Activated CD8-positive, alpha-beta memory T cell treated with anti-CD3 and anti-CD28 coated beads for 36 hours (primary cell): ENCODE results near the gene MORC1. TPM values are rescaled to one million over a fixed set of nuclear protein-coding genes. Genes with fewer than 3 reads are reported as not detected.
"Not testable (repeated sequence)": the region's sequence is repeated elsewhere in the genome, so short reads cannot be mapped to it uniquely, and the experiment has no call there.

ENCODE experiments used
- CTCF ChIA-PET: fragments of 350-600 bp; sonication (Branson Sonifier 250); formaldehyde crosslinking; loops from one replicate; lab custom pipeline; 2021; ENCODE audit warnings: antibody characterized with exemption; lab: Charles Lee
- POLR2A ChIA-PET: fragments of 350-600 bp; sonication (Branson Sonifier 250); formaldehyde crosslinking; loops from one replicate; lab custom pipeline; 2021; ENCODE audit warnings: antibody characterized with exemption; lab: Charles Lee
- total RNA-seq, 2 experiments: library from RNA; stranded (reverse); gene quantifications; one replicate each; pipeline ENCODE4 v1.2.3, GENCODE V29; 2021

Gene MORC1
- total RNA-seq, 2 experiments from 2014 or later, result not detected

DNA sequence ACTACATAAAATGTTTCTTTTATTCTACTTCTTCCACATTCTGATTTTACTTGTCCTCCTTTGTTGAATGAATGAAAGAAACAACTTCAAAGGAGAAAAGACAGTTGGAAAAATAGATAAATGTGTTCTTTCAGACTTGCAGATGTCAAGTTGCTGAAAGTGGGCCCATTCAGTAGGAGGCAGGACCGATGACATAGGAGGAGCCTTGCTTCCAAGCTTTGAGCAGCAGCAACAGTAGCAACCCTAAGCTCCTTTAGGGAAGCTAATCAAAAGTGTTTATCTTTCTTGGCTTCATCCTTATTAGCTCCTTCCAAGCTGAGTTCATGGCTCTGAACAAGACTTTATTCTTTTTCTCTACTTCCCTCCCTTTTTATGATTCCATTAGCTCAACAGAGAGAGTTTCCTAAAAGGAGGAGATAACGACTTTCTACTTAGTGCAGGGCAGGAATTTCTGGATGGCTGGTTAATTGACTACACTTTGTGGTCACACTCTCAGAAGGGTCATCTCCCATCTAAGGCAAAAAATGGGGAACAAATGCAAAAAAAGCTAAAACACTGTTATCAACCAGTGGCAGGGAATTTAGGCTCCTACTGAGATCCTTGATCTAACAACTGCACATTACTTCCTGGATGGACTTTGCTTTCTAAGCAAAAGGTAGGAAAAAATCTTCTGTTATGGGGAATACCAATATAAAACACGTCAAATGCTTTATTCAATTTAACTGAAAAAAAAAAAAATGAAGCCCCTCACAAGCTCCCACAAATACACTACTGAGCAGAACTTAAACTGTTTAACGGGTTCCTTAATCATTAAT lies 4.8 kb downstream of the MORC1 start:
- ChIA-PET CTCF (interaction anchor here (0.7 kb wide), 1 partner anchor 65 kb away, joined by 3 read pairs; no protein-coding TSS in a partner anchor), POLR2A (no interaction called here)

DNA sequence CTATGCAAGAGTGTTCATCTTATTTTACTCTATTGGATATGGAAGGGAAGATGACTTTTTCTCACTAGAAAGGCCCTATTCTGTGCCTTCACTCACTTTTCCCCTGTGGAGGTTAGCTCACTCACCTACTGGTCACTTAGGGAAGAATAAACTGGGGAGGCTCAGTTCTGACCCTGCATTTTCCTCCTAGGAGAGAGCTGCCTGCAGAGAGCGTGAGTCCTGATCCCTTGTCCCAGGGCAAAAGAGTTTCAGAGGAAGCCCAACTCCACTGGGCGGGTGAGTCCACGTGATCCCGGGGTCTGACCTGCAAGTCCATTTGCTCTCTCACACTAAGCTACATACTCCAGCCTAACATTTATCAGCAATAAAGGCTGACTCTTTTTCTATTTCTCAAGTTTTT lies 8.4 kb downstream of the MORC1 start:
- ChIA-PET CTCF (no interaction called here), POLR2A (no interaction called here)

DNA sequence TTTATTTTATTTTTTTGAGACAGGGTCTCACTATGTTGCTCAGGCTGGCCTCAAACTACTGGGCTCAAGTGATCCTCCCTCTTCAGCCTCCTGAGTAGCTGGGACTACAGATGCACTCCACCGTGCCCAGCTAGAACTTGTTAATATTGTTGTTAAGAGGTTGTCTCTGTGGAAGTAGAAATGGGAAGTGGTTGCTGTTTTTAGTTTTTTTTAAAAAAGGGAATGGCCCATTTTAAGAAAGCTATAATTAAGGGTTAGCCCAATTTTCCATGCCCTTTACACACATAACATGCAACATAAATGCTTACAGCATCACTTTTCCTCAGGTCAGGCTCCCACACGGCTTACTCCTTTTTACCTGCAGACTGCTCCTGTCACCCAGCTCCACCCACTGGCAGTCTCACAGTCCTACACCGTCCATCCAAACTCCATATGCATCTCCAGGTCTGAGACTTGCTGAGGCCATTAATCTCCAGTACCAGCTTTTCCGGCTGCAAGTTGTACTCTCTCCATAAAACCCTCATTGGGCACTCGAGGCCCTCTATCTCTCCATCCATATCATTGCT lies 19.8 kb downstream of the MORC1 start:
- POLR2A ChIA-PET, result no interaction called here
- CTCF ChIA-PET, result interaction anchor here (0.7 kb wide), 1 partner anchor 55 kb away, joined by 3 read pairs; no protein-coding TSS in a partner anchor

DNA sequence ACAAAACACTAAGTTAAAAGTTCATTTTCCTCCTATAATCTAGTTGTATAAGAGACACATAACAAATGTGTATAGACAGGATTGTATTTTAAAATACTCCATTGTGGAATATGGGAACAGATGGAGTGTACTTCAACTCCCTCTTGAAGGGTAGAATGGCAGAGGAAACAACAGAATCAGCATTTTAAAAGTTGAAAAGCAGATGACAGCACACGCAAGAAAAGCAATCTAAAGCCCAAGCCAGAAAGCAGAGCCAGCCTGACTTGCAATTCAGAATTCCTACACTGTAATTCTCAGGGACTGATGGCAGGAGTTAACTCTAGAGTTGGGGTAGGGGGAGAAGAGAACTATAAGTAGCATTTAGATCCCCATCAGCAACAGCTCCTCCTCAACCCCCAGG lies 22.8 kb downstream of the MORC1 start:
- CTCF ChIA-PET, result no interaction called here

DNA sequence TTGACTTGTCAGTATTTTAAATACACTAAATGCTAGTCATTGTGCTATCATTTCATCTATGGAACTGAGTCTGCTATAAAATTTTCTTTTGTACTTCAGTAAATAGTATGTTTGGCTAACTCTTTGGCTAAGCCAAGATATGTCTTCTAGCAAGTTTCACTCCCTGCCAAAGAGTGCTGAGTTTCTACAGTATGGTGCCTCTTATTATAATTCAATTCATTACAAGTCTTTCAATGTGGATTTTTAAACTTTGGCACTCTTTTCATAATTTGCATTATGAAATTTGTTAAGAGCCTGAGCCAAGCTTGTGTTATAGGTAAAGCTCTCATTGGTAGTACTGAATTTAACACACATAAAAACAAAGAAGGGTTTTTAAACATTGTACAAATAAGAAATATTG lies 24.4 kb downstream of the MORC1 start:
- CTCF ChIA-PET, result no interaction called here
- POLR2A ChIA-PET, result no interaction called here

More for the DNA sequence above, 22.8 kb downstream of the MORC1 start:
- POLR2A ChIA-PET, result no interaction called here

DNA sequence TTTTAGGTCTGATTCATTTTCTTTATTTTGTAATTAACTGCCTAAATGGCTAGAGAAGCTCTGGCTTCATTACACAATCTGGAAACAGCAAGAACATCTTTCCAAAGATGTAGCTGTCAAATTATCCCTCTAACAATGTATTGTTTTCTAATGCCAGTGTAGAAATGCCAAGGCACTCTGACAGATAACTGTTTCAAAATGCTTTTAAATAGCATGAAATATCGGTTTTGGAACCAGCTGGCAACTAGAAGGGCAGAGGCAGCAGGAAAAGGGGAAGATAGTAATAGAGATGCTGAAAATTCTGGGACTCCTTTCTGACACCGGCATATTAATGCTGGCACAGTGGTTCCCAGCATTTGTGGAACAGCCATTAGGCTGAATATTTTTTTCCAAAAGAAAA lies 26.1 kb downstream of the MORC1 start:
- POLR2A ChIA-PET, result no interaction called here
- CTCF ChIA-PET, result no interaction called here

DNA sequence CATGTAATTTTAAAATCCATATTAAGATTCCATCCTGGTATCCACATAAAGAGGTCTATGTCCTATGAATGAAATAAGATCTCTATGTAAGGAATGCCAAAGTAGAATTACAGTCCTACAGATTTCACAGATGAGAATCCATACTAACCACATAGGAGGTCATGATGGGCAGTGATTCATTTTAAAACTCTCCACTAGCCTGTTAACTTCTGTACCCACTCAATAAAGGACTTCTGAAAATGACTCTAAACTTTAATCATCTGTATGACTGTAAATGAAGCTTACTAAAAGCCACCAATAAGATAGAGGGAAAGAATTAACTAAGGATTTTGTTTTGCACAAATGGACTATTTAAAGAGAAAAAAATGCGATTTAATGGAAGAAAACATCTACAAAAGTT lies 28.7 kb downstream of the MORC1 start:
- ChIA-PET CTCF (no interaction called here), POLR2A (no interaction called here)

DNA sequence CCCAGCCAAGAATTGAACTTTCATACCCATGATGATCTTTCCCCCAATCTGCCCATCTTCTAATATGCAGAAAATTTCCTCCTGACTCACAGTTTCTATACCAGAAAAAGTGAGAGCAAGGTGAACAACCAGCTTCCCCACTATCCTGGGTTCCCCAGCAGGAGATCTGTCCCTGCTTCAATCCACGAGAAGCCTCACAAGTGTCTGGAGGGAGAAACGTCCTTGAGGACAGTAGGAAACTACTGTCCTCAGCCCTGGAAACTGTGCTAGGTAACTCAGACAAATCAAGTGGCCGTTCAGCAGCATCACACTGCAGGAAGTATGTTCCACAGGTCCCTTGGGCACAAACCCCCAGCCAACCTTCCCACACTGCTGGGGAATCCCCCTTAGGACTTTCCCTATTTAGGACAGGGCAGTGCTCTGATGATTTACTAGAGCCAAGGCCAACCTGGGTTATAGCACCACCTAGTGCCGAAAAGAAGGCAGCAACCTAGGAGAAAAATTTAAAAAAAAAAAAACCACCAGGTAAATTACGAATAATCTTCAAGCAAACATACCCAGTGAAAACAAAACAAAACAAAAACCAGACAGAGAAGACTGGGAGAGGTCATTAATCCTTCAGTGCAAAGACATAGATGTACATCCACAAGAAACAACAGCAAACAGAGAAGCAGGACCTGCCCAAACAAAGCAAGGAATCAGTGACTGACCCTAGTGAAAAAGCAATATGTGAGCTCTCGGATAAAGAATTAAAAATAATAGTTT lies 36.0 kb downstream of the MORC1 start:
- ChIA-PET CTCF (interaction anchor here (1.1 kb wide), 1 partner anchor 58 kb away, joined by 3 read pairs; no protein-coding TSS in a partner anchor), POLR2A (no interaction called here)

DNA sequence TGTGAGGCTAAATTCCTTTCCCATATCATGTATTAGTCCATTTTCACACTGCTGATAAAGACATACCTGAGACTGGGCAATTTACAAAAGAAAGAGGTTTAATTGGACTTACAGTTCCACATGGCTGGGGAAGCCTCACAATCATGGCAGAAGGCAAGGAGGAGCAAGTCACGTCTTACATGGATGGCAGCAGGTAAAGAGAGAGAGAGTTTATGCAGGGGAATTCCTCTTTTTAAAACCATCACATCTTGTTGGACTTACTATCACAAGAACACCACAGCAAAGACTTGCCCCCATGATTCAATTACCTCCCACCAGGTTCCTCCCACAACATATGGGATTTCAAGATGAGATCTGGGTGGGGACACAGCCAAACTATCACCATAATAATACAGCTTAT lies 37.8 kb downstream of the MORC1 start:
- CTCF ChIA-PET, result not testable (repeated sequence)

DNA sequence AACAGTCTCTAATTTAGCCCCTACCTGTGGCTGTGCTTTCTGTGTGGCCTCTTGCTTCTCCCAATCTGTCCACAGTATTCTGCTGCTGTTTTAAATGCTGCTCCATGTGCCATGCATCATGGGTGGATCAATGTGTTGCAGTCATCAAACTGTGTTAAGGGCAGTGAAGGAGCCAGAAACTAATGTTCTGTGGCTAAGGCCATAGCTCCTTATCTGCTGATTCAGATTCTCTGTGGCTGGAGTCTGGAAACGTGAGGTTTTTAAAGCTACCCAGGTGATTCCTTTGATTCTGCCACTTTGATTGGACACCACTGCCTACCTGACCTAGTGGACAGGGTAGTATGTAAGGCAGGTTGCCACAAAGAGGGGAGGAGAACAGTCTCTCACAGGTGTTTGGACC lies 44.8 kb downstream of the MORC1 start:
- ChIA-PET CTCF (no interaction called here), POLR2A (no interaction called here)

More for the DNA sequence above, 37.8 kb downstream of the MORC1 start:
- POLR2A ChIA-PET, result not testable (repeated sequence)

DNA sequence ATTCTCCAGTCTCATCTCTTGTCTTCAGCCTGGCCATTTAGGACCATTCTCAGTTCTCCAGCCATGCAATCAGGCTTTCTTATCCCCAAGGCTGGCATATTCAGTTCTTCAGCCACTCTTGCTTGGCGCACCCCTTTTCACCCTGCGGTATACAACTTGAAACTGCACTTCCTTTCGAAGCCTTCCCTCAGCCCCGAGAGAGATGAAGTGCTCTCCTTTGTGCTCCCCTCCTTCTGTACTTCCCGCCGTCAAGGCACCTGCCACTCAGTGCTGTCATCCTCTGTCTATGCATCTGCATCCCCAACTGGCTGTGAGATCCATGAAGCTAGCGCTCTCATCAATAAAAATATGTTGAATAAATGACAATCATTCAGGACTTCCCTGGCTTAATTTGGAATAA lies 45.7 kb downstream of the MORC1 start:
- POLR2A ChIA-PET, result no interaction called here
- CTCF ChIA-PET, result no interaction called here

DNA sequence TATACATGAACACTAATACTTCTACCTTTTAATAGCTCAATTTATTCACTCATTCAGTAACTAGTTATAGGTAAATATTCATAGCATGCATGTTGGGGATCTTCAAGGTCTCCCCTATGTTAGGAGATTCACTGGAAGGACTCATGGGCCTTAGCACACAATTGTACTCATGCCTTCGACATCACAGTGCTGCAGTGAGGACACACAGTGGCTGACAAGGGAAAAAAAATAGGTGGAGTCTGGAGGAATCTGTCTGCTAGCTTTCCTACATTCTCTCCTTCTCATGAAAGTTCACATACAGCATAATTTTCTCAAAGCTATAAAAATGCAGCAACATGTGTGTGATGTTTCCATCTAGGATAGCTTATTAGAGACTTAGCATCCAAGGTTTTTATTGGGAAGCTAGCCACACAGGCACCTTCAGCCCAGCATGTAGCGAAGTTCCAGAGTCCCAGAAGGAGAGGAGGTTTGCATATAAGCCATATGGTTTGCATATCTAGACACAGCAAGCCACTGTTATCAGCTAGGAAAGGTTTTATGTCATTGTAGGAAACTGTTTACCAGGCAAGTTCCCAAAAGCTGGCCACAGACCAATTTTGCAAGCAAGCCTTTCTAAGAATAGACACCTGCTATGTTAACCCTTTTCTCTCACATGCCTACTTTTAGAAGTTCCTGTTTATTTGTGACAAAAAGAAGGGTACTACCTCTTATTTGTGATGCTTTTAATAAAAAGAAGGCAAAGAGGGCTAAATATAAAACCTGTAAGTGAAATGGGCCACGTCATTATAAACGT lies 46.4 kb downstream of the MORC1 start:
- ChIA-PET POLR2A (no interaction called here), CTCF (no interaction called here)

DNA sequence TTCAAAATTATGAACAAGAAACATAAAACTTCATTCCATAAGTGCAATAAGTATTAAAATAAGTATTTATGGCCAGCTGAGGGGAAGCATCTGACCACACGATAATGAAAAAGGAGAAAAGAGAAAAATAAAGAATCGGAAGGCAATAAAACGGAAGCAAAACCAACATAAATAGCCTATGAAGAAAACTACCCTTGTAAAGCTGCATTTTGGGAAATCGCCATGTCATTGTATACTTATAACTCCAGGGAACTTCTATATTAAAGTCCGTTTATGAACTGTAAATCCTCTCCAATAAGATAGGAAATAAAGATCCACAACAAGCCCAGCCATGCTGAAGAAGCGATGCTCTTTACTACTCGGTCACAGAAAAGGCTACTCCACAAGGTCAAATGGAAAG lies 47.7 kb downstream of the MORC1 start:
- CTCF ChIA-PET, result no interaction called here
- POLR2A ChIA-PET, result no interaction called here

DNA sequence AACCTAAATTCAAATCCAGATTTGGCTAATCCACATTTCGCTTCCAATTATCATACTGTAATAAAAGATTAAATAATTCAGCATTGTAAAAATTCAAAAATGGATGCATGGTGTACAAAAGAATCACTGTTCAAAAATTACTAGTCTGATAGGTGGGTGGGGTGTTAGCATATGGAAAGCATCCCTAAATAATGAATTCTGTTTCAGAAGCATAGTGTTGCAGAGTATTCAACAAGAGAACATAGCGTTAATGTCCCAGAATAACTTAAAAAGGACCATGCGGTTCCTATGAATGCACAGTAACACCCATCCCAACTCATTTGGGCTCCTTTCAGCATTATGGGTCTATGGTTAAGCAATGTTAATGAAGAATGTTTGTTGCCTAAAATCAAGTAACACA lies 51.1 kb downstream of the MORC1 start:
- ChIA-PET POLR2A (no interaction called here), CTCF (no interaction called here)

DNA sequence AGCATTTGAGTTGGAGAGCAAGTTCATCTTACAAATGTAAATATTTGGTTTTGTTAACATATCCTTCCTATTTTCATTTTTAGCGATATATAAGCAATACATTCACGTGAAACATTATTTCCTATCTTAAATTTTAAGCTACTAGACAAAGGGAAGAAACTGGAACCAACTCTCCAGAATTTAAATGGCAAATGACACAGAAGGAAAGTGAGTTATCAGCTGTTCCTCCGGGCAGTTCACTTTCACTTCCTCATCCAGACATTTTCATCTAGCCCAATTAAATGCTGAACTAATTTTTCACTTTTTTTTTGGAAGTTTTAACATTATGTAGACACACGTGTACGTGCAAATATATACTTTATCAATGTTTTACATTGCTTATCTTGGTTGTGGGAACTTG lies 58.7 kb downstream of the MORC1 start:
- POLR2A ChIA-PET, result no interaction called here
- CTCF ChIA-PET, result no interaction called here

DNA sequence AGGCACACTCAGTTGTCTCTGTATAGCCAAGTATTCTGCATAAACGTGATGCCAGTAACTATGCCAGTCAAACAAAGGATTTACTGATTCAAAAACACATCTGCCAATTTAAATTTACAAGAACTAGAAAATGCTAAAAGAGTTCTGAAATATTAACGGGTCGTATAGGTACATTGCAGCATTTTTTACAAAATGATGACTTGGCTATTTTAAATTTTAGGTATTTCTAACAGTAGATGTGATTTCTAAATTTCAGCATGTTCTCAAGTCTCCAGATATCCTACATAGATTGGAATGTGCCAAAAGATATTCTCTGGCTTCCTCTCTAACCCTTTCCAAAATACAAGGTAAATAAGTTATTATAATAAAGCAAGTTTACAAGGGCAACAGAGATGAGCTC lies 60.3 kb downstream of the MORC1 start:
- CTCF ChIA-PET, result no interaction called here
- POLR2A ChIA-PET, result no interaction called here

DNA sequence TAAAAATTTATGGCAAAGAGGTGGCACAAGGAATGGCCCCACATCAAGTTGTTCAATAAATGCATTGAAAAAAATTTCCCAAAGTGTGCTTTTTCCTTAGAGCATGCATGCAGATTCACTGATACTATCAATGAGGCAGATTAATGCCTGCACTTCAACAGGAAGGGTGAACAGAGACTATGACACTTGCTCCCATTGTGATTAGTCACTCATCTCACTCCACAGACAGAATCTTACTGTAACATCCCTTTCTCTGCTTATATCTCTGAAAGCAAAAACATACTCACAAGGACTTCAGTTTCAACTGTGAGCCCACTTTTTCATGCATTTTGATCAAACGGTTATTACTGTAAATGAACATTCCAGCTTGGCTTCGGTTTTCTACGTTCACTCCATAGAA lies 60.9 kb downstream of the MORC1 start:
- ChIA-PET POLR2A (no interaction called here), CTCF (interaction anchor here (1.1 kb wide), 1 partner anchor 33 kb away, joined by 3 read pairs; no protein-coding TSS in a partner anchor)

DNA sequence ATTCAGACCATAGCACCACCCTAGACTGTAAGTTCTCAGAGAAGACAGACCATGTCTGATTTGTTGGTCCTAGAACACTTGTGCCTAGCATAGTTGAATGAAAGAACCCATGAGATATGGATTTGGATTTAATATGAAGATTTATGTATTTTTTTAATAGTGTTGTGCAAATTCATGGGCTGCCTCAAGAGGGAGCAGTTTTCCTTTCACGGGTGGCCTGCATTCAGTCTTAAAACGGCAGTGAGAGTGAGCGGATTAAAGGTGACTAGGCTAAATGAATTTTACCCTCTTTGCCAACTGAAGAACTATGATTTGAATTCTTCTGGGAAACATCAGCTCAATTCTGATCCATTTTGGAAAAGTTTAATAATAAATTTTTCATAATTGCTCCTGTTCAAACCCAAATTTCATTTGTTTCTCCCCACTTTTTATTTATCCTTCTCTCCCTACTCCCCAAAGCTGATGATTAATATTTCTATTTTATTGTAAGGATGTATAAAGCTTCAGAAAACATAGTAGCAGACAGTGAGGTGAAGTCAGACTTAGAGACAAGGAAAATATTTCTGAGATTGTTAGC lies 67.3 kb downstream of the MORC1 start:
- POLR2A ChIA-PET, result no interaction called here
- CTCF ChIA-PET, result no interaction called here

DNA sequence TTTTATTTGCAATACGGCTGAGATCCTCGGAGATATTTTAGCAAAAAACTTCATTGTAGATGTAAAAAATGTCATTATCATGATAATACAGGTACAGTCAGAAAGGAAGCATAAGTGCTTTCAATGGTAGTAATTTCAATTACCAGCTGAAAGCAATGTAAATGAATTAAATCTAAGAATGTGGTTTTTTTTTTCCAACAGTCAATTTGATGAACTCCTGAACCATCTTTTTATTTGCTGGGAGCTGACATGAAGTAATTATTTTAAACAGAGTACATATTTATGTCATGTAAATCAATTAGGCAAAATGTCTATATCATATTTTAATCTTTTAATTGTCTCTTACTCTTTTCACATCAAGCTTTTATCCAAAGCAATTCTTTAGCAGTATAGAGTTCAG lies 70.6 kb downstream of the MORC1 start:
- CTCF ChIA-PET, result interaction anchor here (0.6 kb wide), 1 partner anchor 92 kb away, joined by 5 read pairs; no protein-coding TSS in a partner anchor

More for the DNA sequence above, 70.6 kb downstream of the MORC1 start:
- POLR2A ChIA-PET, result no interaction called here
